Left colon (tissue), 2 donors: ENCODE data around the gene CGB5. TPM values are rescaled to one million over a fixed set of nuclear protein-coding genes. Genes with fewer than 3 reads are reported as not detected.
A peak's percentile ranks its signal among the peaks of the same experiment; 100 is the strongest.
"Not testable (repeated sequence)": the region's sequence is repeated elsewhere in the genome, so short reads cannot be mapped to it uniquely, and the experiment has no call there.

ENCODE experiments used
- ATAC-seq: fragments of 200-7000 bp; cut with Tn5 transposase; one replicate; pipeline ENCODE4 v1.9.1; 2020; ENCODE audit warnings: mild to moderate bottlenecking, moderate library complexity
- DNase-seq, 2 donors: peaks; one replicate each; pipeline ENCODE4 v3.0.0-alpha.2; 2020
- intact Hi-C, 2 donors: fragments of 100-400 bp; cut with DNase I in 1 of 2; cut with micrococcal nuclease in 1 of 2; formaldehyde crosslinking; loops; one replicate each; pipeline versions ENCODE4 v1.11.2 to v1.14.0; 2022; cut with DNase I, micrococcal nuclease
- long read RNA-seq: library from polyadenylated mRNA; unstranded; transcript quantifications from one replicate; pipeline ENCODE4 v2.0.0, GENCODE V29; 2021
- total RNA-seq, 2 donors: library from RNA; stranded (reverse); fragmentation: NEBNext Ultra II Directional; extraction: Animal tissue kit (Norgen Biotek cat#: 25700); gene quantifications; one replicate each; pipeline ENCODE4 v1.2.1, GENCODE V29; 2021
- donor health status: DM: no; HTN: no; CAD: no.
- donor health status: DM: yes; HTN: yes; CAD: no.

Gene CGB5
- not detected for total RNA-seq
- long read RNA-seq = 0 reads

GRCh38 chr19:49043548-49043947 is at the start of gene CGB5:
CGB5 (plus strand) TSS chr19:49043848; CDS start chr19:49044210, 362 bp downstream.
- ATAC-seq, intact Hi-C loops, DNase-seq: not testable (repeated sequence)

- no peak for ATAC-seq
- DNase-seq = no peak
- intact Hi-C loops = no loop called here
Observed at GRCh38 chr19:48994035-48994386, 49.6 kb upstream of the CGB5 start.

GRCh38 chr19:48997972-48998371 is 45.7 kb upstream of the CGB5 start:
- DNase-seq = peak in 1 of 2 donors; percentile 76
- ATAC-seq = no peak
- intact Hi-C loops = no loop called here

- intact Hi-C loops = no loop called here
- ATAC-seq (peak; percentile 85), DNase-seq (peak in 1 of 2 donors; percentile 72)
Observed at GRCh38 chr19:48999481-49000325, 43.9 kb upstream of the CGB5 start.

GRCh38 chr19:49004133-49004532 is 39.5 kb upstream of the CGB5 start:
- ATAC-seq = no peak
- intact Hi-C loops = no loop called here
- no peak for DNase-seq

GRCh38 chr19:49004964-49005614 is 38.6 kb upstream of the CGB5 start:
- no peak for ATAC-seq
- intact Hi-C loops = no loop called here
- no peak for DNase-seq

- no peak for ATAC-seq
- DNase-seq = no peak
- intact Hi-C loops = no loop called here
Observed at GRCh38 chr19:49006905-49007304, 36.7 kb upstream of the CGB5 start.

GRCh38 chr19:49009828-49010227 is 33.8 kb upstream of the CGB5 start:
- intact Hi-C loops = no loop called here

GRCh38 chr19:49010453-49010852 is 33.2 kb upstream of the CGB5 start:
- intact Hi-C loops = no loop called here
- no peak for ATAC-seq
- no peak for DNase-seq

More at GRCh38 chr19:49009828-49010227, 33.8 kb upstream of the CGB5 start:
- DNase-seq (no peak), ATAC-seq (no peak)

- DNase-seq (no peak), ATAC-seq (no peak)
- intact Hi-C loops = no loop called here
Observed at GRCh38 chr19:49011194-49011593, 32.5 kb upstream of the CGB5 start.

- DNase-seq (no peak), ATAC-seq (no peak)
- intact Hi-C loops = no loop called here
Observed at GRCh38 chr19:49014123-49014869, 29.4 kb upstream of the CGB5 start.

- ATAC-seq = no peak
- intact Hi-C loops = no loop called here
- no peak for DNase-seq
Observed at GRCh38 chr19:49014870-49015255, 28.8 kb upstream of the CGB5 start.

GRCh38 chr19:49016067-49016839 is 27.4 kb upstream of the CGB5 start:
- intact Hi-C loops = no loop called here
- ATAC-seq (no peak), DNase-seq (no peak)

GRCh38 chr19:49017041-49017665 is 26.5 kb upstream of the CGB5 start, which contains the start of gene LHB:
LHB (minus strand) TSS chr19:49017091; CDS start chr19:49017081, 10 bp downstream.
- DNase-seq (no peak), ATAC-seq (no peak)

GRCh38 chr19:49017666-49018351 is 25.8 kb upstream of the CGB5 start:
- ATAC-seq (peak; percentile 54), DNase-seq (peak; percentile 46 to 63)
- intact Hi-C loops = no loop called here

More at GRCh38 chr19:49017041-49017665, 26.5 kb upstream of the CGB5 start, which contains the start of gene LHB:
- intact Hi-C loops = no loop called here

GRCh38 chr19:49018388-49019241 is 25.0 kb upstream of the CGB5 start:
- peak in 1 of 2 donors; percentile 53 for DNase-seq
- intact Hi-C loops = not testable (repeated sequence)

More at GRCh38 chr19:49018388-49019241, 25.0 kb upstream of the CGB5 start:
- peak; percentile 23 for ATAC-seq
